Fibroblast of lung (primary cell): Measurements from ENCODE around the gene MOV10. TPM values are rescaled to one million over a fixed set of nuclear protein-coding genes. Genes with fewer than 3 reads are reported as not detected.

Experiments
- DNase-seq, 2 donors: peaks; one replicate each; pipeline versions ENCODE4 v3.0.0 to v3.0.0-alpha.2; 2010; ENCODE audit warnings: low read depth in 2 of 2
- H2AFZ ChIP-seq: 2 replicates; pipeline ENCODE4 v1.5.1; 2012; ENCODE audit warnings: low read length, control low read depth, inconsistent platforms
- H3K27ac ChIP-seq: 2 replicates; pipeline ENCODE4 v1.5.1; 2011; ENCODE audit warnings: low read length, control low read depth; ENCODE audit not compliant: insufficient read depth
- H3K27me3 ChIP-seq: 2 replicates; pipeline ENCODE4 v1.5.1; 2011; ENCODE audit warnings: mild to moderate bottlenecking, low read length; ENCODE audit not compliant: control insufficient read depth, insufficient read depth
- H3K36me3 ChIP-seq: 2 replicates; pipeline ENCODE4 v1.5.1; 2011; ENCODE audit warnings: low read length; ENCODE audit not compliant: control insufficient read depth, insufficient read depth
- H3K4me1 ChIP-seq: 2 replicates; pipeline ENCODE4 v1.5.1; 2011; ENCODE audit warnings: low read length; ENCODE audit not compliant: control insufficient read depth, insufficient read depth; ENCODE audit errors: extremely low read depth
- H3K4me2 ChIP-seq: 2 replicates; pipeline ENCODE4 v1.5.1; 2011; ENCODE audit warnings: low read length, control low read depth; ENCODE audit not compliant: insufficient read depth; ENCODE audit errors: extremely low read depth
- H3K4me3 ChIP-seq, 4 experiments: fragments of 200-600 bp in 1 of 4; sonication (generic) in 1 of 4; replicated peaks in 1 of 4; 2 replicates each; pipeline ENCODE4 v1.5.1; 2011 to 2016; ENCODE audit warnings: low read length in 4 of 4, low read depth in 3 of 4, mild to moderate bottlenecking in 3 of 4, control low read depth in 2 of 4, inconsistent platforms in 1 of 4, mixed read lengths in 1 of 4; ENCODE audit not compliant: insufficient read depth in 1 of 4; ENCODE audit errors: control extremely low read depth in 1 of 4
- H3K79me2 ChIP-seq: 2 replicates; pipeline ENCODE4 v1.5.1; 2012; ENCODE audit warnings: mild to moderate bottlenecking, low read length, inconsistent platforms; ENCODE audit not compliant: control insufficient read depth, insufficient read depth
- H3K9ac ChIP-seq: 2 replicates; pipeline ENCODE4 v1.5.1; 2011; ENCODE audit warnings: mild to moderate bottlenecking, low read length, control low read depth; ENCODE audit not compliant: insufficient read depth
- H3K9me3 ChIP-seq: 2 replicates; pipeline ENCODE4 v1.5.1; 2012; ENCODE audit warnings: low read depth, low read length; ENCODE audit not compliant: control insufficient read depth, insufficient read depth
- H4K20me1 ChIP-seq: 2 replicates; pipeline ENCODE4 v1.5.1; 2011; ENCODE audit warnings: low read length; ENCODE audit not compliant: control insufficient read depth, insufficient read depth; ENCODE audit errors: extremely low read depth
- EZH2 ChIP-seq: IDR thresholded peaks from 2 replicates; pipeline ENCODE4 v1.5.1; 2012; ENCODE audit warnings: low read length, control low read depth, mild to moderate bottlenecking; ENCODE audit errors: missing control alignments
- polyA plus RNA-seq, 2 donors: library from polyadenylated mRNA; depleted of rRNA in 1 of 2; stranded (reverse) in 1 of 2; unstranded in 1 of 2; fragments of >200 nt; gene quantifications; 2 replicates each; pipeline ENCODE4 v1.2.1, GENCODE V29; 2011 to 2012; ENCODE audit warnings: missing spikeins in 1 of 2
- total RNA-seq: library from RNA; depleted of rRNA; stranded (reverse); fragments of >200 nt; gene quantifications from 2 replicates; pipeline ENCODE4 v1.2.1, GENCODE V29; 2014
- TF ChIP-seq, protein P1 (sequence below), 2 donors: IDR thresholded peaks in 1 of 2; conservative IDR thresholded peaks in 1 of 2; 1 replicate in 1 of 2; 2 replicates in 1 of 2; pipeline ENCODE4 v1.5.1; 2011 to 2012; ENCODE audit warnings: low read length in 2 of 2, control low read depth in 1 of 2, inconsistent platforms in 1 of 2, low read depth in 1 of 2, mild to moderate bottlenecking in 1 of 2

The MOV10 gene
- total and polyA plus RNA-seq, 2 donors (not counting 1 experiment from before 2014, with no cell fraction given), result 39.6 to 42.9 TPM

DNA sequence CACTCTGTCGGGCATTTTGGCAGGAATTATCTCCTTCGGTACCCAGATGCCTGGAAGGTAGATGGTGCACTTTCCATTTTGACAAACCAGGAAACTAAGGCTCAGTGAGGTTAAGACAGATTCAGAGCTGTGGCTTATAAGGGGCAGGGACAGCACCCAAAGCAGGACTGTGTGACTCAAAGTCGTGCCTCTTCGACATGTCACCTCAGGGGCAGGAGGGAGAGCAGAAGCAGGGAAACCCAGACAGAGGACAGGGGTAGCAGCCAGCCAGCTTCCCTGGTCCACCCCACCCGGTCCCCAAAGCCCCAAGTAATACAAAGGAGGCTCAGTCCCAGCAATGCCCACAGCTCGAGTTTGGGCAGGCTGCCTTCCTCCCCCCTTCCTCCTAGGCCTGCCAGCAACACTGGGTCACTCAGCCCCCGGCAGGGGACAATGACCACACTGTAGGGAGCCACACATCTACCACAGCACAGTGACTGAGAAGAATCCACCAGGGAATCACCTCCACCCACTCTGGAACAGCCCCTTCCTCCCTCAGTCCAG, 30.0 kb downstream of the MOV10 start:
- peak overlapping the region; percentile 37 to 97 (median 64) for H3K4me3 ChIP-seq
- no peaks in the 10 kb centered on the region for H3K9me3 ChIP-seq
- DNase-seq, result no peak
- peak overlapping the region; percentile 86 for H3K4me2 ChIP-seq
- peak overlapping the region; percentile 64 for H3K9ac ChIP-seq
- H3K27me3 ChIP-seq, result no peaks in the 10 kb centered on the region
- H3K79me2 ChIP-seq, result peaks cover 42% of the 10 kb centered on the region
- H3K36me3 ChIP-seq, result peaks cover 22% of the 10 kb centered on the region
- H3K27ac ChIP-seq, result peak overlapping the region; percentile 92
- no peaks in the 10 kb centered on the region for H4K20me1 ChIP-seq
- no peak for TF ChIP-seq EZH2
- TF ChIP-seq, protein P1, sequence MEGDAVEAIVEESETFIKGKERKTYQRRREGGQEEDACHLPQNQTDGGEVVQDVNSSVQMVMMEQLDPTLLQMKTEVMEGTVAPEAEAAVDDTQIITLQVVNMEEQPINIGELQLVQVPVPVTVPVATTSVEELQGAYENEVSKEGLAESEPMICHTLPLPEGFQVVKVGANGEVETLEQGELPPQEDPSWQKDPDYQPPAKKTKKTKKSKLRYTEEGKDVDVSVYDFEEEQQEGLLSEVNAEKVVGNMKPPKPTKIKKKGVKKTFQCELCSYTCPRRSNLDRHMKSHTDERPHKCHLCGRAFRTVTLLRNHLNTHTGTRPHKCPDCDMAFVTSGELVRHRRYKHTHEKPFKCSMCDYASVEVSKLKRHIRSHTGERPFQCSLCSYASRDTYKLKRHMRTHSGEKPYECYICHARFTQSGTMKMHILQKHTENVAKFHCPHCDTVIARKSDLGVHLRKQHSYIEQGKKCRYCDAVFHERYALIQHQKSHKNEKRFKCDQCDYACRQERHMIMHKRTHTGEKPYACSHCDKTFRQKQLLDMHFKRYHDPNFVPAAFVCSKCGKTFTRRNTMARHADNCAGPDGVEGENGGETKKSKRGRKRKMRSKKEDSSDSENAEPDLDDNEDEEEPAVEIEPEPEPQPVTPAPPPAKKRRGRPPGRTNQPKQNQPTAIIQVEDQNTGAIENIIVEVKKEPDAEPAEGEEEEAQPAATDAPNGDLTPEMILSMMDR (conservative IDR thresholded peaks at IDR 0.05 in 1 of 2, IDR thresholded peaks at IDR 0.05 in 1 of 2; ENCODE audit: low read depth in 1 of 2, low read length in 2 of 2), result no peak
- no peak overlapping the region for H2AFZ ChIP-seq
- peaks cover 42% of the 10 kb centered on the region for H3K4me1 ChIP-seq

- peak overlapping the region; percentile 92 for H3K27ac ChIP-seq
- peaks cover 42% of the 10 kb centered on the region for H3K79me2 ChIP-seq
- peak overlapping the region; percentile 86 for H3K4me2 ChIP-seq
- DNase-seq, result peak; percentile 95 to 96
- no peaks in the 10 kb centered on the region for H4K20me1 ChIP-seq
- H3K9ac ChIP-seq, result peak overlapping the region; percentile 72
- peaks cover 22% of the 10 kb centered on the region for H3K36me3 ChIP-seq
- peak overlapping the region; percentile 74 to 97 (median 81) for H3K4me3 ChIP-seq
- H3K27me3 ChIP-seq, result no peaks in the 10 kb centered on the region
- no peak overlapping the region for H2AFZ ChIP-seq
- TF ChIP-seq, protein P1 (conservative IDR thresholded peaks at IDR 0.05 in 1 of 2, IDR thresholded peaks at IDR 0.05 in 1 of 2; ENCODE audit: low read depth in 1 of 2, low read length in 2 of 2), result no peak
- TF ChIP-seq EZH2, result no peak
- H3K4me1 ChIP-seq, result peaks cover 38% of the 10 kb centered on the region
- H3K9me3 ChIP-seq, result no peaks in the 10 kb centered on the region
Measured at GRCh38 chr1:112704934-112705627, 30.6 kb downstream of the MOV10 start.

GRCh38 chr1:112706505-112707220, 32.2 kb downstream of the MOV10 start, which contains the start of gene RHOC:
Gene RHOC, minus strand, starts transcription at chr1:112707127. Its CDS starts 3,328 bp downstream, at chr1:112703799.
- TF ChIP-seq, protein P1 (conservative IDR thresholded peaks at IDR 0.05 in 1 of 2, IDR thresholded peaks at IDR 0.05 in 1 of 2; ENCODE audit: low read depth in 1 of 2, low read length in 2 of 2), result no peak
- no peak for TF ChIP-seq EZH2
- DNase-seq, result peak; percentile 29 to 47
- peak within 1 kb of the TSS; percentile 85 for H2AFZ ChIP-seq
- H4K20me1 ChIP-seq, result no peaks in the 10 kb centered on the region
- H3K9ac ChIP-seq, result peak within 1 kb of the TSS; percentile 91
- peaks cover 3% of the 10 kb centered on the region for H3K27me3 ChIP-seq
- H3K4me2 ChIP-seq, result peak within 1 kb of the TSS; percentile 94
- H3K4me1 ChIP-seq, result peaks cover 23% of the 10 kb centered on the region
- H3K27ac ChIP-seq, result peak within 1 kb of the TSS; percentile 92
- peaks cover 42% of the 10 kb centered on the region for H3K79me2 ChIP-seq
- H3K4me3 ChIP-seq, result peak within 1 kb of the TSS; percentile 74 to 97 (median 81)
- H3K36me3 ChIP-seq, result peaks cover 18% of the 10 kb centered on the region
- H3K9me3 ChIP-seq, result no peaks in the 10 kb centered on the region
